Hepatocyte (in vitro differentiated cells): ENCODE data around the gene KIAA0825. TPM values are rescaled to one million over a fixed set of nuclear protein-coding genes. Genes with fewer than 3 reads are reported as not detected.
"Not testable (repeated sequence)": the region's sequence is repeated elsewhere in the genome, so short reads cannot be mapped to it uniquely, and the experiment has no call there.

Experiments used
- DNase-seq: peaks from one replicate; pipeline ENCODE4 v3.0.0-alpha.2; 2016; ENCODE audit warnings: low spot score
- H2AFZ ChIP-seq: fragments of 200-600 bp; sonication (generic); 2 replicates; pipeline ENCODE4 v1.6.0; 2016; ENCODE audit warnings: antibody characterized with exemption, mild to moderate bottlenecking
- H3K27ac ChIP-seq: fragments of 200-600 bp; sonication (generic); 2 replicates; pipeline ENCODE4 v1.5.1; 2016; ENCODE audit warnings: mild to moderate bottlenecking
- H3K27me3 ChIP-seq: fragments of 200-600 bp; sonication (generic); 2 replicates; pipeline ENCODE4 v1.6.1; 2016
- H3K36me3 ChIP-seq: fragments of 200-600 bp; sonication (generic); replicated peaks from 2 replicates; pipeline ENCODE4 v1.5.1; 2016; ENCODE audit warnings: low read depth; ENCODE audit not compliant: insufficient read depth
- H3K4me1 ChIP-seq: fragments of 200-600 bp; sonication (generic); 2 replicates; pipeline ENCODE4 v1.5.1; 2016; ENCODE audit warnings: mild to moderate bottlenecking, moderate library complexity; ENCODE audit not compliant: insufficient read depth
- H3K4me2 ChIP-seq: fragments of 200-600 bp; sonication (generic); 2 replicates; pipeline ENCODE4 v1.6.0; 2016
- H3K4me3 ChIP-seq: fragments of 200-600 bp; sonication (generic); 2 replicates; pipeline ENCODE4 v1.5.1; 2016; ENCODE audit warnings: mild to moderate bottlenecking
- H3K79me2 ChIP-seq: fragments of 200-600 bp; sonication (generic); 2 replicates; pipeline ENCODE4 v1.6.0; 2017; ENCODE audit warnings: mild to moderate bottlenecking
- H3K9me2 ChIP-seq: fragments of 200-600 bp; sonication (generic); replicated peaks from 2 replicates; pipeline ENCODE4 v1.6.0; 2017; ENCODE audit warnings: mild to moderate bottlenecking; ENCODE audit not compliant: insufficient read depth
- H3K9me3 ChIP-seq: fragments of 200-600 bp; sonication (generic); 2 replicates; pipeline ENCODE4 v1.5.1; 2016; ENCODE audit warnings: low read depth, mild to moderate bottlenecking
- H4K20me1 ChIP-seq: fragments of 200-600 bp; sonication (generic); 2 replicates; pipeline ENCODE4 v1.6.0; 2016; ENCODE audit warnings: mild to moderate bottlenecking; ENCODE audit not compliant: insufficient read depth, poor library complexity, severe bottlenecking
- CTCF ChIP-seq: fragments of 200-600 bp; sonication (generic); IDR thresholded peaks from 2 replicates; pipeline ENCODE4 v1.5.1; 2016; ENCODE audit warnings: antibody characterized with exemption, mild to moderate bottlenecking; ENCODE audit not compliant: poor library complexity
- EZH2 ChIP-seq: fragments of 200-600 bp; sonication (generic); IDR thresholded peaks from 2 replicates; pipeline ENCODE4 v1.6.1; 2016; ENCODE audit warnings: antibody characterized with exemption, mild to moderate bottlenecking, borderline replicate concordance
- EZH2phosphoT487 ChIP-seq: fragments of 200-600 bp; sonication (generic); IDR thresholded peaks from one replicate; pipeline ENCODE4 v1.6.1; 2018; ENCODE audit warnings: antibody characterized with exemption, mild to moderate bottlenecking, low read depth, moderate library complexity; ENCODE audit not compliant: unreplicated experiment, severe bottlenecking
- WGBS: methylation state at CpG from one replicate; pipeline ENCODE4 v1.1.6; 2016; ENCODE audit warnings: low lambda C conversion rate; ENCODE audit errors: missing lambda C conversion rate; 5-methylcytosine and 5-hydroxymethylcytosine counted together
- polyA plus RNA-seq: library from polyadenylated mRNA; unstranded; fragments of >200 nt; fragmentation: Nextera tagmentation; extraction: Ambion mirVana; gene quantifications from 2 replicates; pipeline ENCODE4 v1.2.1, GENCODE V29; 2016
- total RNA-seq: library from RNA; depleted of rRNA; stranded (reverse); fragments of >200 nt; gene quantifications from 2 replicates; pipeline ENCODE4 v1.2.3, GENCODE V29; 2014

KIAA0825 gene
- total and polyA plus RNA-seq, 2 experiments from 2014 or later = 2.1 to 4.5 TPM

GRCh38 chr5:94175912-94176311, 442.5 kb downstream of the KIAA0825 start:
- Histone ChIP-seq H3K79me2 (no peaks in the 10 kb centered on the region), H3K9me2 (no peaks in the 10 kb centered on the region), H4K20me1 (no peaks in the 10 kb centered on the region), H3K27ac (no peak overlapping the region), H3K9me3 (no peaks in the 10 kb centered on the region), H2AFZ (no peak overlapping the region), H3K36me3 (no peaks in the 10 kb centered on the region), H3K4me3 (no peak overlapping the region), H3K4me2 (no peak overlapping the region), H3K27me3 (no peaks in the 10 kb centered on the region), H3K4me1 (no peaks in the 10 kb centered on the region)
- no peak for DNase-seq
- WGBS = 61% methylated on average over 1 of the region's 1 CpG
- no peak for TF ChIP-seq CTCF
- TF ChIP-seq EZH2 = no peak
- no peak for TF ChIP-seq EZH2phosphoT487

- no peak overlapping the region for H3K4me2 ChIP-seq
- no peak for TF ChIP-seq EZH2
- TF ChIP-seq EZH2phosphoT487 = no peak
Observed at GRCh38 chr5:94174748-94175411, 443.5 kb downstream of the KIAA0825 start.

GRCh38 chr5:94173100-94173499, 445.3 kb downstream of the KIAA0825 start:
- Histone ChIP-seq H3K4me3 (no peak overlapping the region), H3K27me3 (no peaks in the 10 kb centered on the region), H3K4me2 (no peak overlapping the region), H3K4me1 (no peaks in the 10 kb centered on the region), H3K9me2 (no peaks in the 10 kb centered on the region), H3K27ac (no peak overlapping the region), H4K20me1 (no peaks in the 10 kb centered on the region), H3K79me2 (no peaks in the 10 kb centered on the region), H3K9me3 (no peaks in the 10 kb centered on the region), H3K36me3 (no peaks in the 10 kb centered on the region), H2AFZ (no peak overlapping the region)
- no peak for DNase-seq
- WGBS = 97% methylated on average over 1 of the region's 1 CpG
- TF ChIP-seq EZH2 (no peak), CTCF (no peak), EZH2phosphoT487 (no peak)

More at GRCh38 chr5:94174748-94175411, 443.5 kb downstream of the KIAA0825 start:
- no peaks in the 10 kb centered on the region for H3K9me3 ChIP-seq
- no peak overlapping the region for H2AFZ ChIP-seq
- DNase-seq = no peak
- no peaks in the 10 kb centered on the region for H3K27me3 ChIP-seq
- no peaks in the 10 kb centered on the region for H4K20me1 ChIP-seq
- no peaks in the 10 kb centered on the region for H3K9me2 ChIP-seq
- no peak overlapping the region for H3K27ac ChIP-seq
- no peak overlapping the region for H3K4me3 ChIP-seq
- 92% methylated on average over 2 of the region's 2 CpGs for WGBS
- no peaks in the 10 kb centered on the region for H3K79me2 ChIP-seq
- H3K36me3 ChIP-seq = no peaks in the 10 kb centered on the region
- no peaks in the 10 kb centered on the region for H3K4me1 ChIP-seq

DNA sequence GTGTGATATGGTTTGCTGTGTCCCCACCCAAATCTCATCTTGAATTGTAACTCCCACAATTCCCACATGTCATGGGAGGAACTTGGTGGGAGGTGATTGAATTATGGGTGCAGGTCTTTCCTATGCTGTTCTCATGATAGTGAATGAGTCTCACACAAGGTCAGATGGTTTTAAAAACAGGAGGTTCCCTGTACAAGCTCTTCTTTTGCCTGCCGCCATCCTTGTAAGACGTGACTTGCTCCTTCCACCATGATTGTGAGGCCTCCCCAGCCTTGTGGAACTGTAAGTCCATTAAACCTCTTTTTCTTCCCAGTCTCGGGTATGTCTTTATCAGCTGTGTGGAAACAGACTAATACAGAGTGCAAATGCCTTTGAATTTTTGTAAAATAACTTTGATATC, 447.3 kb downstream of the KIAA0825 start:
- not testable (repeated sequence) for H3K4me2 ChIP-seq
- WGBS = 85% methylated on average over 3 of the region's 3 CpGs

DNA sequence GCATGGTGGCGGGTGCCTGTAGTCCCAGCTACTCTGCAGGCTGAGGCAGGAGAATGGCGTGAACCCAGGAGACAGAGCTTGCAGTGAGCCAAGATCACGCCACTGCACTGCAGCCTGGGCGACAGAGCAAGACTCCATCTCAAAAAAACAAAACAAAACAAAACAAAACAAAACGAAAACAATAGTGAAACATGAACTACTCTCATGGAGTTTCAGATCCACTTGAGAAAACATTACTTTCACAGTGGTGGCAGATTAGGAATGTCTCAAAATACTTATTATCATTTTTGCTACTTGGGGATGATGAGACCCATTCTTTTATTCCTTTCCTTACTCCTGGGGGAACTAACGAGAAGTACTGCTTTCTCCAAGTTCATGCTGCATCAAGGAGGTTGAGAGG, 448.2 kb downstream of the KIAA0825 start:
- not testable (repeated sequence) for H3K9me2 ChIP-seq, DNase-seq, H4K20me1 ChIP-seq, H3K27ac ChIP-seq, H3K9me3 ChIP-seq, H3K4me2 ChIP-seq, H3K79me2 ChIP-seq, H2AFZ ChIP-seq, H3K4me1 ChIP-seq, H3K4me3 ChIP-seq, H3K36me3 ChIP-seq, H3K27me3 ChIP-seq
- WGBS = 93% methylated on average over 6 of the region's 6 CpGs

More for the DNA sequence above, 447.3 kb downstream of the KIAA0825 start:
- not testable (repeated sequence) for H4K20me1 ChIP-seq, H3K9me3 ChIP-seq, H3K27ac ChIP-seq, H2AFZ ChIP-seq, H3K4me1 ChIP-seq, H3K4me3 ChIP-seq, H3K9me2 ChIP-seq, H3K27me3 ChIP-seq, DNase-seq, H3K36me3 ChIP-seq, H3K79me2 ChIP-seq
